Measurements from ENCODE around the gene MYBPH.

DNA sequence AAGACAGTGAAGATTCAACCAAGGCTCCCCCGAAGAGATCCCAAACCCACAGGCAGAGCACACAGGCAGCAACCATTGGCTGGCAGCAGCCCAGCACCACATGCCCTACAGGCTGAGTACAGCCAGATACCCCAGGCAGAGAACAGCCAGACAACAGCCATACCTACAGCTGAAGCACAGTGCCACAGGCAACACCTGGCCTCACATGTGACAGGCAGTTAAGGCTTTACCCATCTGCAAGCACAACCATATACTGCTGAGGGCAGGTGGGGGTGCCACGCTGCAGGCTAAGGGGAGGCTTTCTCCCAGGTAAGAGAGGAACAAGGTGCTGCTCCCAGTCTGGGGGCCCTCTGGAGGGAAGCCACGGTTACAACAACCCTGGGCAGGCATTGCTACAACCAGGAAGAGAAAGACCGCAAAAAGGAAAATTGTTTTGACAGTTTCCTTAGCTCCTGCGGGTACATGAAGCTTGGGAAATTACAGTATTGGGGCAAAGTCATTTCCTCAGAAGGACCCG, 41.6 kb upstream of the MYBPH start:
- TF ChIP-seq, protein P1, sequence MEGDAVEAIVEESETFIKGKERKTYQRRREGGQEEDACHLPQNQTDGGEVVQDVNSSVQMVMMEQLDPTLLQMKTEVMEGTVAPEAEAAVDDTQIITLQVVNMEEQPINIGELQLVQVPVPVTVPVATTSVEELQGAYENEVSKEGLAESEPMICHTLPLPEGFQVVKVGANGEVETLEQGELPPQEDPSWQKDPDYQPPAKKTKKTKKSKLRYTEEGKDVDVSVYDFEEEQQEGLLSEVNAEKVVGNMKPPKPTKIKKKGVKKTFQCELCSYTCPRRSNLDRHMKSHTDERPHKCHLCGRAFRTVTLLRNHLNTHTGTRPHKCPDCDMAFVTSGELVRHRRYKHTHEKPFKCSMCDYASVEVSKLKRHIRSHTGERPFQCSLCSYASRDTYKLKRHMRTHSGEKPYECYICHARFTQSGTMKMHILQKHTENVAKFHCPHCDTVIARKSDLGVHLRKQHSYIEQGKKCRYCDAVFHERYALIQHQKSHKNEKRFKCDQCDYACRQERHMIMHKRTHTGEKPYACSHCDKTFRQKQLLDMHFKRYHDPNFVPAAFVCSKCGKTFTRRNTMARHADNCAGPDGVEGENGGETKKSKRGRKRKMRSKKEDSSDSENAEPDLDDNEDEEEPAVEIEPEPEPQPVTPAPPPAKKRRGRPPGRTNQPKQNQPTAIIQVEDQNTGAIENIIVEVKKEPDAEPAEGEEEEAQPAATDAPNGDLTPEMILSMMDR (IDR thresholded peaks at IDR 0.05), result no peak
- no peak for TF ChIP-seq POLR2A (IDR thresholded peaks at IDR 0.05)

Data from right lobe of liver (tissue), 4 donors.